ENCODE results near the gene SH3TC1.

Gene SH3TC1

DNA sequence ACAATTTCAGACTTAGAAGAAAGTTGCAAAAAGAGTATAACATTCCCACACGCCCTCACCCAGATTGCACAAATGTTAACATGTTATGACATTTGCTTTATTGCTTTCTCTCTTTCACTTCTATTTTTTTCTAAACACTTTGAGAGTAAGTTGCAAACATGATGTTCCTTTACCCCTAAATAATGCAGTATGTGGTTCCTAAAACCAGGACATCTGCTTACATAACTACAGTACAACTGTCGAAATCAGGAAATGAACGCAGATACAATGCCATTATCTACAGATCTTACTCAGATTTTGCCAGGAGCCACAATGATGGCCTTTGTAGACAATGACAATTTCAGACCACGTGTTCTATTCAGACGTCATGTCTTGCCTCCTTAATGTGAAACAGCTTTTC, 22.4 kb downstream of the SH3TC1 start:
- no peak for TF ChIP-seq CTCF (IDR thresholded peaks at IDR 0.05; ENCODE audit: low read depth, low read length)
- H3K4me3 ChIP-seq (ENCODE audit: low read depth, low read length) = no peak overlapping the region
- no peak for DNase-seq (ENCODE audit: low read depth, low spot score)
- in situ Hi-C loops (cut with HindIII; ENCODE audit: low sequenced_read_pairs) = no loop called here

- TF ChIP-seq CTCF (IDR thresholded peaks at IDR 0.05; ENCODE audit: low read depth, low read length) = no peak
- no peak overlapping the region for H3K4me3 ChIP-seq (ENCODE audit: low read depth, low read length)
- DNase-seq (ENCODE audit: low read depth, low spot score) = no peak
- in situ Hi-C loops (cut with HindIII; ENCODE audit: low sequenced_read_pairs) = no loop called here
Measured at GRCh38 chr4:8221985-8222384, 22.9 kb downstream of the SH3TC1 start.

- in situ Hi-C loops (cut with HindIII; ENCODE audit: low sequenced_read_pairs) = no loop called here
- no peak for DNase-seq (ENCODE audit: low read depth, low spot score)
- no peak overlapping the region for H3K4me3 ChIP-seq (ENCODE audit: low read depth, low read length)
- no peak for TF ChIP-seq CTCF (IDR thresholded peaks at IDR 0.05; ENCODE audit: low read depth, low read length)
Measured at GRCh38 chr4:8222609-8223388, 23.7 kb downstream of the SH3TC1 start.

DNA sequence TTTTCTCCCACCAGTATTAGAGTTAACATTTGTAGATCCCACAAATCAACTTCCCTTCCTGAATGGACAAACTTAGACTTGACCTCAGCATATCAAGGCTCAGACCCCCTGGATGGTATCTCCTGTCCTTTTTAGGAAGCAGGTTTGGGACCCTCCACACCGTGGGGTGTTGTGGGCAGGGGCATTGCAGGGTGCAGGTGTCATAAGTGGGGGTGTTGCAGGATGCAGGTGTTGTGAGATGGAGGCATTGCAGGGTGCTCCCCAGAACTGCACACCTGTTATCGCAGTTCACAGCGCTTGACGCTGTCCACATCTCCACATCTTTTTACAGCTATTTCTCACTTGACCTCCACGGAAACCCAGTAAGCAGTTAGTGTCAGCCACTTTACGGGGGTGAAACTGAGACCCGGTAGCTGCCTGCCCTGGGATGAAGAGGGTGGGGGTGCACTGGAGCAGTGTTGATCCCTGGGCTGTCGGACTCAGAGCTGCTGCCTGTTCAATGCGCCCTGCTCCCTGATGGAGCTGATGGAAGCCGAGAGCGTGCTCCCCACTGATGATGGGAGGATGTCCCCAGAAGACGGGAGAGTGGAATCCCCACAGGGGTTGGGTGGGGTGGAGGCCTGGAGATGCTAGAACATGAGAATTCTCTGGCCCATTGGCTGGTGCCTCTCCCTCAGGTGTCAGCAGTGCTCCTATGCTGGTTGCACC, 25.3 kb downstream of the SH3TC1 start:
- in situ Hi-C loops (cut with HindIII; ENCODE audit: low sequenced_read_pairs) = no loop called here
- no peak for DNase-seq (ENCODE audit: low read depth, low spot score)
- no peak overlapping the region for H3K4me3 ChIP-seq (ENCODE audit: low read depth, low read length)
- no peak for TF ChIP-seq CTCF (IDR thresholded peaks at IDR 0.05; ENCODE audit: low read depth, low read length)

DNA sequence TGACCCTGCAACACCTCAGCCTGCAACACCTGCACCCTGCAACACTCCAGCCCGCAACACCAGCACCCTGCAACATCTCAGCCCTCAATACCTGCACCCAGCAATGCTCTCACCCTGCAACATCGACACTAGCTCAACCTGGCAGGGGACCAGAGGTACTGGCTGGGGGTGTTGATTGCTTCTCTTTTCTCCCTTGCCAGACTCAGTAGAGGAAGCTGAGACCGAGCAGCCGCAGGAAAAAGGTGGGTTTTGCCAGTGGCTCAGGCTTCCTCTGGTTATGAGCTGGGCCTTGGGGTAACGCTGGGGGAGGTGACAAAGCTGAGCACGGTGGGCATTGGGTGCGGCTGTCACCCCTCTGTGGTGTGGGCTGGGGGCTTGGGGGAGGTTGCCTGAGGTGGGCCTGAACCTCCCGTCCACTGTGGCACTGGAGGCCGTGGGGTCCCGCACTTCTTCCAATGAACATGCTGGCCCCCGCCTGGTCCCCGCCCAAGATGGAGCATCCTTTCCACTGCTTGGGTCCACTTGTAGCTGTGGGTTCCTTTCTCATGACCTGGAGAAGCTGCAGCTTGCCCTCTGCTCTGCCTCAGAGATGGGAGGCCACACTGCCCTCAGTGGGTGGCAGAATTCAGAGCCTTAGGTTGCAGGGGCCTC, 26.0 kb downstream of the SH3TC1 start:
- in situ Hi-C loops (cut with HindIII; ENCODE audit: low sequenced_read_pairs) = no loop called here
- TF ChIP-seq CTCF (IDR thresholded peaks at IDR 0.05; ENCODE audit: low read depth, low read length) = no peak
- no peak for DNase-seq (ENCODE audit: low read depth, low spot score)
- no peak overlapping the region for H3K4me3 ChIP-seq (ENCODE audit: low read depth, low read length)

- in situ Hi-C loops (cut with HindIII; ENCODE audit: low sequenced_read_pairs) = no loop called here
- no peak overlapping the region for H3K4me3 ChIP-seq (ENCODE audit: low read depth, low read length)
- TF ChIP-seq CTCF (IDR thresholded peaks at IDR 0.05; ENCODE audit: low read depth, low read length) = no peak
- DNase-seq (ENCODE audit: low read depth, low spot score) = no peak
Measured at GRCh38 chr4:8225706-8226443, 26.8 kb downstream of the SH3TC1 start.
